Measurements from ENCODE around the gene SNX19.

DNA sequence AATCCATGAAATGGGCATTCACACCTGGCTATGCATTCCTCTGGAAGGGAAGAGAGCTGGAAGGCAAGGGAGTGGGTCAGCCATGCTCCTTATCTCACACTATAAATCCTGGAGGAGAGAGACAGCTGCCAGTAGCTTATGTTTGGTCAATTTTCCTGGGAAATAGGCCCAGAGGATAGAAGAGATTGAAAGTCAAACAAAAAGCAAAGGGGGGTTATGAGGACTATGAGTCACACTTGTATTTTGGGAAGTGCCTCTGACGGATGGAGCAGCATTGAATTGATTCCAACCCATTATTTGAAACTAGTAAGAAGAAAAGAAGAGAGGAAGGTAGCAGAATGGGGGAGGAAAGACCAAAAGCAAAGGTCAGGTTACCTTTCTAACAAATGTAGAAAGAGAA is 25.0 kb downstream of the SNX19 start:
- TF ChIP-seq, protein P1, sequence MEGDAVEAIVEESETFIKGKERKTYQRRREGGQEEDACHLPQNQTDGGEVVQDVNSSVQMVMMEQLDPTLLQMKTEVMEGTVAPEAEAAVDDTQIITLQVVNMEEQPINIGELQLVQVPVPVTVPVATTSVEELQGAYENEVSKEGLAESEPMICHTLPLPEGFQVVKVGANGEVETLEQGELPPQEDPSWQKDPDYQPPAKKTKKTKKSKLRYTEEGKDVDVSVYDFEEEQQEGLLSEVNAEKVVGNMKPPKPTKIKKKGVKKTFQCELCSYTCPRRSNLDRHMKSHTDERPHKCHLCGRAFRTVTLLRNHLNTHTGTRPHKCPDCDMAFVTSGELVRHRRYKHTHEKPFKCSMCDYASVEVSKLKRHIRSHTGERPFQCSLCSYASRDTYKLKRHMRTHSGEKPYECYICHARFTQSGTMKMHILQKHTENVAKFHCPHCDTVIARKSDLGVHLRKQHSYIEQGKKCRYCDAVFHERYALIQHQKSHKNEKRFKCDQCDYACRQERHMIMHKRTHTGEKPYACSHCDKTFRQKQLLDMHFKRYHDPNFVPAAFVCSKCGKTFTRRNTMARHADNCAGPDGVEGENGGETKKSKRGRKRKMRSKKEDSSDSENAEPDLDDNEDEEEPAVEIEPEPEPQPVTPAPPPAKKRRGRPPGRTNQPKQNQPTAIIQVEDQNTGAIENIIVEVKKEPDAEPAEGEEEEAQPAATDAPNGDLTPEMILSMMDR (IDR thresholded peaks at IDR 0.05; ENCODE audit: low read depth, low read length) = no peak
- TF ChIP-seq EZH2phosphoT487 (IDR thresholded peaks at IDR 0.05; ENCODE audit: low read depth) = no peak

Measured in OCI-LY3 (cell line).